Islet of Langerhans (tissue), 1 donor: ENCODE data around the gene MMP20.
A peak's percentile ranks its signal among the peaks of the same experiment; 100 is the strongest.

Source experiments
- FAIRE-seq: peaks from one replicate; lab custom pipeline; 2011; peaks lifted over from hg19 to GRCh38; lab: Jason Lieb, UNC

MMP20 gene

DNA sequence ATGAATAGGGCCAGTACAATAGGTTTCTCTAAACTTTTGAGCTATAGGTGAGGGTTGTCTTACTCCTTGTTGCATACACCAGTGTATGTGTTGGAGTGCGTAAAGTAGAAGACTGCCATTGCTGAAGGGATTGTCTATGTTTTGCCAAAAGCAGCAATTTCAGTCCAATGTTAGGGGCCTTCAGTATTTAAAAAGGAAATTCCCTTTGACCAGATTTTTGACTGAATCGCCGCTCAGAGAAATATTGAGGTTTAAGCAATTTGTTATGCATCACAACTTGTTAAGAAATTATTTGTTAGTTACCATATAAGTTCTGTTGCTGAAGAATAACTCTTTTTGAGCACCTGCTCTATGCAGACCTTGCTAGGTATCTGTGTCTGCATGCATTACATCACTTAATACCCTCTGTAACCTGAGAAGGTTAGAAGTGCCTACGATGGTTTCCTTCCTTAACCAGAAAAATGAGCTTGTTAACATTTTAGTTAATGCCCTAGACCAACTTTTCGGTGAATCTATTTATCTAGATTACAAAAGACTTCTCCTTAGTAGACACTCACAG is 33.9 kb downstream of the MMP20 start:
- no peak for FAIRE-seq

DNA sequence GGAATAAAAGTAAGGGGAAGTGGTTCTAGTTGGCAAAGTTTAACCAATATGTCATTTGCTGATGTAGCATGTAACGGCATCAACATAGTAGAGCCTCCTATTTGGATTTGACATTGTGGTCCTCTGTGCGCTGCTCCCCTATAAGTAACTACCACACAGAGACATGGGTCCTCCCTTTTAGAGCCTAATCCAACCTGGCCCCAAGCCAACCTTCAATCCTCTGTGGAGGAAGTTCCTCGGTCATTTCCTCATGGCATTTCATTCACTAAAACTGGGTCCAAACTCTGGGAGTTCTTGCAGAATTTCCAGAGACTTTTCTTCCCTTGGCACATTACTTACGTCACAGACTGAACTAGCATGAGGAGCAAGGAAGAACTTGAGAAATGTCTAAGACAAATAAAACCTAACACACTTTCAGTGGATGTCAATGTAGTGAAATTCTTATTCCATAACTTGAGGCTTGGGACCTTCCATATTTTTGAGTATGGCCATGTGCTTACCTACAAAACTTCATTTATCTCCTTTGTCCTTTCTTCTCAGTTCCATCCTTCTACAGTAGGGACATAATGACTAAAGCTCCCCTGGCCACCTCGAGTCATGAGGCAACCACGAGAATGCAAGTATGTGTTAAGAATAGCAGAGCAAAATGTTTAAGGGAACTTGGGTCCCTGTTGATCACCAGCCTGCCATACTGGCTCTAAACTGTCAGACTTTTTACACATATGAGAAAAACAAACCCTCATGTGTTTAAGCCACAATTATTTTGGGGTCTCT is 34.7 kb downstream of the MMP20 start:
- no peak for FAIRE-seq

DNA sequence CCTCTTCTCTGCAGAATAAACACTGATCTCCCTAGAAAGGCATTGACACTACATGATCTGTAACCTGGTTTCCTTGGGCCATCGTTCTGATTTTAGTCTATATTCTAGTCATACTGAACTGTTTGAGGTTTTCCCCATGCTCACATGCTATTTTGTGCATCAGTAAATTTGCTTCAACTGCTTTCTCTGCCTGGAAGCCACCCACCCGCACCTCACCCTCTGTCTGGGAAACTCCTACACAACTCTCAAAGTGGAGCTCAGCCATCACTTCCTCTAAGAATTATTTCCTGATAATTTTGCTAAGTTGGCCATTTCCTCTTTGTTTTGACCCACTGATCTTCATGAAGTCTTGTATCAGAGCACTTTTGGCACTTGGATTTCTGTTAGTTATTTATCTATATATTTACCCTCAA is 36.1 kb downstream of the MMP20 start:
- no peak for FAIRE-seq

DNA sequence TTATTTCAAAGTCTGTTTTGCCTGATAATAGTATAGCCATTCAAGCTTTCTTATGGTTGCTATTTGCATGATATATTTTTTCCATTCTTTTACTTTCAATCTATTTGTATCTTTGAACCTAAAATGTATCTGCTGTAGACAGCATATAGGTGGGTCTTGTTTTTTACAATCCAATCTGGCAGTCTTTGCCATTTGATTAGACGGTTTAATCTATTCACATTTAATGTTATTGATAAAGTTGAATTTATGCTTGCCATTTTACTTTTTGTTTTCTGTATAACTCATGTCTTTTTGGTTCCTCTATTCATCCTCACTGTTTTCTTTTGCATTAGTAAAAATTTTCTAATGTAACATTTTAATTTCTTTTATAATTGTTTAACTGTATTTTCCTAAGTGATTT is 37.4 kb downstream of the MMP20 start:
- FAIRE-seq = peak; percentile 21

DNA sequence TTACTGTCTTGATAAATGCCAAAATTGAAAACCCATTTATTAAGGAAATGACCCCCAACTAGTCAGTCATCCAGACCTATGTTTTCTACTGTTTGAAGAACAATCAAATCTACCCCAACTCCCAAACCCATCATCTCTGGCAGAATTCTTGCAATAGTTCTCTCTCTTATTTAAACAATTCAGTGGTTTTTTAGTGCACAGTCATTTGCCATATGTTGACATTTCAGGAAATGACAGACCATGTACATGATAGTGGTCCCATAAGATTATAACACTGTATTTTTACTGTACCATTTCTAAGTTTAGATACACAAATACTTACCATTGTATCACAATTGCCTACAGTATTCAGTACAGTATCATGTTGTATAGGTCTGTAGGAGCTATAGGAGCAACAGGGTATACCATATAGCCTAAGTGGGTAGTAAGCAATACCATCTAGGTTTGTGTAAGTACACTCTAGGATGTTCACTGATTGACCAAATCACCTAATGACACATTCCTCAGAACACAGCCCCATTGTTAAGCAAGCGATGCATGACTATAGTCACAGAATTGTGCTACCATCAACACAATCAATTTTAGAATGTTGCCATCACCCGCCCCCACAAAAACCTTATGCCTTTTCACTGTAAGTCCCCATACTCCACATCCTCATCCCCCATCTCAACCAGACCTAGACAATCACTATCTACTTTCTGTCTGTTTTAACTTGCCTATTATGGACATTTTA is 41.8 kb downstream of the MMP20 start:
- FAIRE-seq = no peak

DNA sequence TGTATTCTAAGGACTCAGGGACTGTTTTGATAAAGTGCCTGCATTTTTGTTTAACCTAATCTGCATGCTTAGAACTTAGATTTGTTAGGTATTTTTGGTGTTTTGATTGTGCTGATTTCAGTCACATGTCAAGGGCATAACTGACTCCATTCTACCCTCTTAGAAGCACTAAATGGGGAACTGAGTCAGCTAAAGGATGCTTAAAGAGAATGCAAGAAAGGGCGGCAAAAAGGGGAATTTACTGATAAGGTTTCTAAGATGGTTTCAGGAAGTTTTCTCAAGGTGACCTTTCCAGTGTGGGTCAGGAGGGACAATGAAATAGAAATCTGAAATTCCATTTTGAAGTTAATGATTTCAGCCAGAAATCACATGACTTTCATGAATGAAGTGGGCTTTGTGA is 43.0 kb downstream of the MMP20 start:
- FAIRE-seq = no peak

DNA sequence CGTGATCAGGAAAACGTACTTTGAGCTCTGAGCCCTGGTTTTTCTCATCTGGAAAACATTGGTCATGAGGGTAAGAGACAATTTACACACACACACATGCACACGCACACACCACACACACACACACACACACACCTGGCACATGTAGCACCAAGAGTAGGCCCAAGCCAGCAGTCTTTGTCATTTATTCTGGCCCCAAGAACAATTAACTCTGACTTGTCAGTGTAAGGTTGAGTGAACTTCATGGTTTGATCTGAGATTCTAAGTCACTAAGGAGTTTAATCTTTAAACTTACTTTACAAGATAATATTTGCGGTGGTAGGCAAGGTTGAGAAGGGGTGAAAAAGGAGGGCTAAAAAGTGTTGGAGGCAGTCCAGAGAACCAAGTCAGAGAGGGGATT is 44.1 kb downstream of the MMP20 start:
- FAIRE-seq = no peak

DNA sequence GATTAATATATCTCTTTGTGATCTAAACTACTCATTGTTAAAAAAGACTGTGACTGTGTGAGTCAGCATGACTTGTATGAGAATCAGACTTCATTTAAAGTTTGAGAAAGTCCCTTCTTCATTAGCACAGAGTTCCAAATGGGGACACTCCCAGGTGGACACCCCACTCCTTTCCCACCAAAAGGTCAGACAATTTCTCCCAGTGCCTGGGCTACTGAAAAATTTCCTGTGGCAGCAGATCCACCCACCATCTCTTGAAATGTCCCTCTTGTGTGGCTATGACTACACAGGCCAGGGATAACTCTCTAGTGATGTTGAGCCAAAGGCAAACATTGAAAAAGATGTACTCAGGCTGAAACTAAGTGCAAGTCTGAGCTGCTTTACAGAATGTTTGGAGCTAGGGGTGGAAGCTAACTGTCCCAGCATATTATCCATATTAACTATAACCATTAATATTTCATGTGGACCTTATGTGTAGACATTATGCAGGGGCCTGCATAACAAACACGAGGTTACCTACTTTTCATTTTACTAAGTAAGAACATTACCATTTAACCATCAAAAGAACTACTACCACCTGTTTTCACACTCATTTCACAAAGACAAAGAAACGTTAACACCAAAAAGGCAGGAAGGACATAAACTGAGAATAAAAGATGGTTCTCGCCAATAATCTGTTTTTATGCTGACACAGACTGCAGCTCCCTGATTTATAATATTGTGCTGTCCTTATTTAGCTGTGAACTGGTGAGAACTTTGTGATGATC is 44.8 kb downstream of the MMP20 start:
- no peak for FAIRE-seq

DNA sequence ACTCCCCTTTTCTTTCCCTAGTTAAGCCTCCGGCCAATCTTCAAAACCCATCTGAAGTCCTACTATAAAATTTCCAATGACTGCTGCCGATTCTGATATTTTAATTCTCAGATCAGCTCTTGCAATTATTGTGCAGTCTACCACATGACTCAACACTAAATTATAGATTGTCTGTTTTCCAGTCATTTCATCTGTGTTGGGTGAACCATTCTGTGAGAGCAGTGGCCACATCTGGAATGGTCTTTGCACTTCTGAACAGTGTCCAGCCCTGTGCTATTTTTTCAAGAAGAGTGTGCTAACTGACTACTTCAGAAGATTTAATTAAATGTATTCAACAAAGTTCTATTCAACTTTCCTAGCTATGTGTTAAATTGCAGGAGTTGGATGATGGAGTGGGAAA is 47.4 kb downstream of the MMP20 start:
- FAIRE-seq = no peak

DNA sequence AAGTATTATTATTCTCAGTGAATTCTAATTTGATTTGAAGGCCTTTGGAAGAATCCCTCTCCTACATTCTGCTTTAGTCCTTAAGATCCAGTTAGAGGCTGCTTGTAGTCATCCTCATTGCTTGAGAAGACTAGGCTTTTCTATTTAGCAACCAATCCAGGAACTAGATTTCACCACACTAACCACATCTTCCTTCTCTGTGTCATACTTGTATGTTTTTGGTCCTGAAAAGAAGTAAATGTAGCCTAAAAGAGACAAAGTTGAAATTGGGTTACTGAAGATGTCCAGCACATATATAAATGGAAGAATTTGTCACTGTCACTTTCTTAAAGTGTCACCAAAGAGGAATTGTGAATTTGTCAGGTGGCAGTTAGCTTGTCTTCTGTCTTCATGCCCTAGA is 48.0 kb downstream of the MMP20 start:
- FAIRE-seq = no peak

DNA sequence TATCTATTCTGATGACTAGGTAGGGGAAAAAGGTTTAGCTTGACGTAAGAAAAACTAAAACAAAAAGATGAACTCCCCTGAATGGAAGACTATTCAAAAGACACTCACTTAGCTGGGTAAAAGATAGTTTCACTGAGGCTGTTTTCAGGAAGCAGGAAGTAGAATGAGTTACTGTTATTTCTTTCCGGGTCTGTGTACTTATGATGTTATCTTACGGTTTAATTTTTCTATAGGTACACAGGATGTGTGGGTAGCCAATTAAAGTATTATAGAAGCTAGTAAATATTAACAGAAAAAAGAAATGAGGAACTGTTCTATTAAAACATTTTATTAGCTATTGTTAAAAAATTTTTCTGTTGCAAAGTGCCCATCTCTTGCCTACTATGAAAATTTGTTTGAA is 48.8 kb downstream of the MMP20 start:
- FAIRE-seq = no peak

DNA sequence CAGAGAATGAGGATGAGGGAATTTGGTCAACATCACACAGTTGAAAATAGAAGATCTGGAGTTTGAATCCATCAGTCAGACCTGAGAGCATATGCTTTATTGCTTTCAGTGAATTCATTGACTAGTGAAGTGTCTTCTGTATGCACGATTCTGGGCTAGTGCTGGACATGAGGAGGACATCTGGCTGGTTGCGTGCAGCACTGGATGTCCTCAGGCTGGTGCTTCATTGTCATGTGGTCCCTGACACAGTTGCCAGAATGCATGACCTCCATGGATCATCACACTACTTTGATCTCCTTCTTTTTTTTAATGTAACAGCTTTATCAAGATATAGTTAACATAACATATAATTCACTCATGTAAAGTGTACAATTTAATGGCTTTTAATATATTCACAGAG is 50.1 kb downstream of the MMP20 start:
- FAIRE-seq = no peak

DNA sequence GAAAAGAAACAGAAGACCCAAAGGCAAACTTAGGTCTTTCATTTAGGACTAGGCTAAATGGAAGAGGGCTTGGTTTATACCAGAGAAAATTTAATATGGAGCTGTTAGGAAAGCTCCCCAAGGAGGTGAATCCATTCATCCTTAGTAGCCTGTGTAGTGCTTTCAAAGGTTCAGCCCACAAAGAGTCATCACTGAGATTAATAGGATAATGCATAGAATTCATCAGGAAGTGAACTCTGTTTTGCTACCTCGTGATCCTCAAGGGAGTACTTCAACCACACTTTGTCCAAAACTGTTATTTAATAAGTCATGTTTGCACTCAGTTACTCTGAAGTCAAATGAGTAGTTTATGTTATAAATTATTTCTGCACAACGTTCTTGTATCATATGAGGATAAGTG is 51.3 kb downstream of the MMP20 start:
- no peak for FAIRE-seq

DNA sequence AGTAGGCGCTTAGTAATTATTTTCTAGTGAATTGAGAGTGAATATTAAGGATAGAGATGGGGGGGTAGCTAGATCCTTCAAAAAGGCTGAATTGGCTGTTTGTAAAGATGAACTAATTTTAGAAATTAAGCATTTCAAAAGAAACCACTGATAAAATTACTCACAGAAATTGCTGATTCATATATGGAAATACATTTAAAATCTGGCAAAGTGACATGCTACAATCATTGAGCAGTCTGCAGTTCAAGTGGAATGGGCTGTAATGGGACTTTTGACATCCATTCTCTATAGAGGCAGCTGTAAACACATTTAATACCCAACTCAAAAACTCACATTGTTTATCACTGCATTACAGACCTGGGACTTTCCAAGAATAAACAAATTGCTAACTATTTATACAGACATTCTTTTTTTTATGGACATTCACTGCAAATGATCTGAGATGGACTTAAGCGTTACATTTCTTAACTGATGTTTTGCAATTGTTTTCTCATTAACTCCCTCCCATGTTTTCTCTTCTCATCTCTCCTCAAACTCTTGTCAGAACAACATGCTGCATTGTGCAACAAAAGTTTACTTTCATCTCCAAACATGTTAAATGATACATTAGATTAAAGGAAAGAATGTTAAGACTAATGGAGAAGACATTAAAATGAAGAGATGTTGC is 52.4 kb downstream of the MMP20 start:
- FAIRE-seq = no peak

DNA sequence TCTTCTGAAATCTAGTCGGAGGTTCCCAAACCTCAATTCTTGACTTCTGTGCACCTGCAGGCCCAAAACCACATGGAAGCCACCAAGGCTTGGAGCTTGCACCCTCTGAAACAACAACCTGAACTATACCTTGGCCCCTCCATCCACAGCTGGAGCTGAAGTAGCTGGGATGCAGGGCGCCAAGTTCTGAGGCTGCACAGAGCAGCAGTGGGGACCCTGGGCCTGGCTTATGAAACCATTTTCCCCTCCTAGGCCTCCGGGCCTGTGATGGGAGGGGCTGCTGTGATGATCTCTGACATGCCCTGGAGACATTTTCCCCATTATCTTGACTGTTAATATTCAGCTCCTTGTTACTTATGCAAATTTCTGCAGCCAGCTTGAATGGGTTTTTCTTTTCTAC is 56.3 kb downstream of the MMP20 start:
- FAIRE-seq = no peak

DNA sequence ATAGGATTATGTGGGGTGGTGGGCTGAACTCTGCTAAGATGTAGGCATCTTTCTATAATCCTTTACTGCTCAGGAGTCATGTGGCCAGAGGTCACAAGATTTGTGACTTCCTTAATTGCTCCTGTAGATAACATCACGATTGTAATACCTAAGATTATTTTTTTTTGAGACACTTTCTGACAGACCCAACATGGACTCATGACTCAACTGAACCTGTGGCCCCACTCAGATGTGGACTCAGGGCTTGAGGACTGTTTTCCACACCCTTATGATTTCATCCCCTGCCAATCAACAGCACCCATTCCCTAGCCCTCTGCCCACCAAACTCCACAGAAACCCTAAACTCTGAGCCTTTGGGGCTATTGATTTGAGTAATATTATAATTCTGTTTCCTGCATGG is 59.0 kb downstream of the MMP20 start:
- FAIRE-seq = no peak

DNA sequence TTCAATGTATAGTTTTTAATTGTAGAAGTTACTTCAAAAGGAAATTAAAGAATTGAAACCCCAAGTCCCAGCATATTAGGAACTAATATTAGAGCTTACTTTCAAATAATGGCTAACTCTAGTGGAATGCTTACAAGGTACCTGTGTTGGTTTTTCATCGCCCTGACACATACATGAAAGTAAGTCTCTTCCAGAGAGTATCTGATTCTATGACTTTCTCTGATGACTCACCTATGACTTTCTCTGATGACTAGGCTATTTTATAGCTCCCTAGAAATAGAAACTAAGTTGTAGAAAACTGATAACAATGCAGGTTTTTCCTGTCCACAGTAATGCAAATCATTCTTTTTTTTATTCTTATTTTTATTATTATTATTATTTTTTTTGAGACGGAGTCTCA is 61.0 kb downstream of the MMP20 start:
- peak; percentile 72 for FAIRE-seq

DNA sequence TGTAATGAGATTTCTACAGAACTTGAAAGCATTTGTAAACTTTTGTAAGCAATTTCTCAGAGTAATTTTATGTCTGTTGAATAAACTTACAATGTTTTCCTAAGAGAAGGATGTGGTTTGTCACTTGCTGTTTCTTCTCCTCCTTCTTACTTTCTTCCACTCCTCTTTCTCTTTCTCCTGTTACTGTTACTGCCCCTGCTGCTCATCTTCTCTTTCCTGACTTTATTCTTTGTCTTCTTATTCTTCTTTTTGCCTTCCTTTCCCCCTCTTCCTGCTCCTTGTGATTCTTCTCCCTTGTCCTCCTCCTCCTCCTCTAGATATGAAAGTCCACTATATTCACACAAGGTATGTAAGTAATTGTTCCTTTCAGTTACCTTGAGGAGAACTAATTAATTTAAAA is 63.5 kb downstream of the MMP20 start:
- no peak for FAIRE-seq

DNA sequence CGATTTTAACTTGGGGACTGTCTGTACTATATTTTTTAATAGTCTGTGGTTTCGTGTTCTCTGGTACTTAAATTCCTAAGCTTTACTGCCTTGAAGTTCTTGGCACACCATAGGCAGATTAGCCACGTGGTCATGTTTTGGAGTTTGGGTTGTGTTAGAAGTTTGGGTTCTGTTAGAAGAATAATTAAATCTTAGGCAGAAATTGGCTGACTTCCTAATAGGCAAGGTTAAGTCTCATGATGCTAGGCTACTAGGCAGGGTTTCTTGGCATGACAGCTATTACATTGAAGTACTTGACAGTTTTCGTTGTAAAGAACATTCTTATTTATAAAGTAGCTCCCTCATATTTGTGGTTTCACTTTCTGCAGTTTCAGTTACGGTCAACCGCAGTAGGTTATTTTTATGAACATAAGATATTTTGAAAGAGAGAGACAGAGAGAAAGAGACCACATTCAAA is 64.5 kb downstream of the MMP20 start:
- FAIRE-seq = no peak

DNA sequence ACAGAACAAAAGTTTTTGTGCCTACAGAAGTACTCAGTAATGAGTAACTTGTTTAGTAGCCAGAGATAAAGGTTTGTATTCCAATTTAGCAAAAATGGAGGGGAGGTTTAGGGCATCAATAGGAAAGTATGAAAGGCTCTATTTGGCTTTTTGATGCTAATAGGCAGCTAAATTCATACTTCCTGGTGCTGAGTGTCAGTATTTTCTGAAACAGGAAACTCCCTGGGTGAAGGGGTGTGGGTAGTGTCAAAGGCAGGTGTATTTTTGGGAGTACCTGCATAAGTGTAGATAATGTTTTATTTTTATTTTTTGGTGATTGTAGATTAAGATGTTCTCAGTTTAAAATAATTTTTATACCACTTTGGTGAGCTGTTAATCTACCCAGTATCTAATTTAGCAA is 65.3 kb downstream of the MMP20 start:
- no peak for FAIRE-seq

DNA sequence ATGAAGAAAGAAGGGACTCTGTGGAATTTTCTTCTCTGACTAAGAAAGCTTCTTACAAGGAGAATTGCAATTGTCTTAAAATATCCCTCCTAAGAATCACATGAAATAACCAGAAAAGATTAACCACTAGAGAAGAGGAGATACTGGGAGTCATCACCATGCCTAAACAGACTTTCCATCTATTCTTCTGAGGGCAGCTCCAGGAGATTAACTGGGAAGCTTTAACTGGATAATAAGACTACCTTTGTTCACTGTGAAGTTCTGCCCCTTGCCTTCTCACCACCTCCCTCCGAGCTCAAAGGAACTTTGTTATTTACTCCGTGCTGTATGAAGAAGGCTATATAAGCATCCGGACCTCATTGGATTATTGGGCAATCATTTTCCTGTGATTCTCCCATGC is 70.0 kb downstream of the MMP20 start:
- no peak for FAIRE-seq

DNA sequence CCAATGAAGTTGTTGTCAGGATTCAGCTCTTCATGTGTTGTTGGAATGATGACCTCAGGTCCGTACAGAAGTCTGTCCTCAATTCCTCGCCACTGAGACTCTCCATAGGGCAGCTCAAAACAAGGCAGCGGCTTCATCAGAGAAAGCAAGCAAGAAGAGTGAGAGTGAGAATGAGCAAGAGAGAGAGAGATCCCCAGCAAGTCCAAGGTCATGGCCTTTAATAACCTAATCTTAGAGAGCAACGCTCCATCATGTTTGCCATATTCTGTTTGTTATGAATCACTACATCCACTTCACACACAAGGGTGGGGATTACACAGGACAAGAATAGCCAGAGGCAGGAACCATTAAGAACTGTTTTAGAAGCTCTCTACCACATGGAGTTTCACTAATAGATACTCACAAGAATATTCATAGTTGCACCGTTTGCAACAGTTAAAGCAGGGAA is 71.3 kb downstream of the MMP20 start:
- no peak for FAIRE-seq
